Measurements from ENCODE around the gene HEATR5B.

HEATR5B gene

GRCh38 chr2:37026050-37026449 lies 58.1 kb downstream of the HEATR5B start:
- Histone ChIP-seq H3K4me1 (ENCODE audit: control insufficient read depth, low read length) (no peaks in the 10 kb centered on the region), H3K4me3 (ENCODE audit: low read length) (no peak overlapping the region), H3K79me2 (ENCODE audit: control insufficient read depth, low read length) (no peaks in the 10 kb centered on the region), H3K27me3 (ENCODE audit: control insufficient read depth, low read length) (no peaks in the 10 kb centered on the region), H3K27ac (ENCODE audit: low read depth, low read length) (no peak overlapping the region), H3K9me2 (replicated peaks; ENCODE audit: control insufficient read depth, low read length) (no peaks in the 10 kb centered on the region), H3K36me3 (ENCODE audit: control insufficient read depth, low read length) (peaks cover 20% of the 10 kb centered on the region), H3F3A (ENCODE audit: control insufficient read depth, insufficient read depth) (no peaks in the 10 kb centered on the region), H4K20me1 (ENCODE audit: control insufficient read depth, insufficient read depth, low read depth, low read length) (no peaks in the 10 kb centered on the region), H3K9me3 (ENCODE audit: control insufficient read depth, insufficient read depth, low read length) (no peaks in the 10 kb centered on the region), H3K4me2 (ENCODE audit: low read length) (no peak overlapping the region)
- peak; percentile 45 for TF ChIP-seq CTCF (IDR thresholded peaks at IDR 0.05; ENCODE audit: low read depth, low read length, poor library complexity, severe bottlenecking)
- TF ChIP-seq EZH2phosphoT487 (IDR thresholded peaks at IDR 0.05; ENCODE audit: borderline replicate concordance, low read length) = no peak

GRCh38 chr2:37020887-37021796 lies 63.0 kb downstream of the HEATR5B start:
- Histone ChIP-seq H3F3A (ENCODE audit: control insufficient read depth, insufficient read depth) (no peaks in the 10 kb centered on the region; the same call in 1 of the 2 replicates), H3K4me3 (ENCODE audit: low read length) (no peak overlapping the region), H3K27ac (ENCODE audit: low read depth, low read length) (no peak overlapping the region), H3K9me3 (ENCODE audit: control insufficient read depth, insufficient read depth, low read length) (no peaks in the 10 kb centered on the region), H3K4me1 (ENCODE audit: control insufficient read depth, low read length) (no peaks in the 10 kb centered on the region), H3K79me2 (ENCODE audit: control insufficient read depth, low read length) (no peaks in the 10 kb centered on the region), H3K9me2 (replicated peaks; ENCODE audit: control insufficient read depth, low read length) (no peaks in the 10 kb centered on the region), H4K20me1 (ENCODE audit: control insufficient read depth, insufficient read depth, low read depth, low read length) (no peaks in the 10 kb centered on the region), H3K4me2 (ENCODE audit: low read length) (no peak overlapping the region), H3K36me3 (ENCODE audit: control insufficient read depth, low read length) (peaks cover 22% of the 10 kb centered on the region), H3K27me3 (ENCODE audit: control insufficient read depth, low read length) (no peaks in the 10 kb centered on the region)
- TF ChIP-seq EZH2phosphoT487 (IDR thresholded peaks at IDR 0.05; ENCODE audit: borderline replicate concordance, low read length) = no peak
- TF ChIP-seq CTCF (IDR thresholded peaks at IDR 0.05; ENCODE audit: low read depth, low read length, poor library complexity, severe bottlenecking) = no peak

GRCh38 chr2:37020212-37020886 lies 63.8 kb downstream of the HEATR5B start:
- Histone ChIP-seq H3F3A (ENCODE audit: control insufficient read depth, insufficient read depth) (no peaks in the 10 kb centered on the region; the same call in 1 of the 2 replicates), H3K4me2 (ENCODE audit: low read length) (no peak overlapping the region), H3K4me3 (ENCODE audit: low read length) (no peak overlapping the region), H3K27ac (ENCODE audit: low read depth, low read length) (no peak overlapping the region), H3K36me3 (ENCODE audit: control insufficient read depth, low read length) (peaks cover 19% of the 10 kb centered on the region), H3K27me3 (ENCODE audit: control insufficient read depth, low read length) (no peaks in the 10 kb centered on the region), H3K9me3 (ENCODE audit: control insufficient read depth, insufficient read depth, low read length) (no peaks in the 10 kb centered on the region), H3K79me2 (ENCODE audit: control insufficient read depth, low read length) (no peaks in the 10 kb centered on the region), H3K4me1 (ENCODE audit: control insufficient read depth, low read length) (no peaks in the 10 kb centered on the region), H4K20me1 (ENCODE audit: control insufficient read depth, insufficient read depth, low read depth, low read length) (no peaks in the 10 kb centered on the region), H3K9me2 (replicated peaks; ENCODE audit: control insufficient read depth, low read length) (no peaks in the 10 kb centered on the region)
- TF ChIP-seq CTCF (IDR thresholded peaks at IDR 0.05; ENCODE audit: low read depth, low read length, poor library complexity, severe bottlenecking) (no peak), EZH2phosphoT487 (IDR thresholded peaks at IDR 0.05; ENCODE audit: borderline replicate concordance, low read length) (no peak)
